Mononuclear cell (primary cell): ENCODE measurements around the gene TAF10. TPM values are rescaled to one million over a fixed set of nuclear protein-coding genes. Genes with fewer than 3 reads are reported as not detected.

ENCODE experiments used
- H3K27me3 ChIP-seq: 2 replicates; pipeline ENCODE4 v1.6.0; 2011; ENCODE audit warnings: low read length, control low read depth; ENCODE audit not compliant: insufficient read depth
- H3K4me1 ChIP-seq: 2 replicates; pipeline ENCODE4 v1.5.1; 2011; ENCODE audit warnings: mild to moderate bottlenecking, low read length, control low read depth; ENCODE audit not compliant: insufficient read depth
- H3K4me3 ChIP-seq: 2 replicates; pipeline ENCODE4 v1.5.1; 2011; ENCODE audit warnings: mild to moderate bottlenecking, low read length, moderate library complexity
- H3K9me3 ChIP-seq: 2 replicates; pipeline ENCODE4 v1.5.1; 2011; ENCODE audit warnings: low read depth, mild to moderate bottlenecking, control low read depth, low read length
- total RNA-seq: library from RNA; depleted of rRNA; stranded (reverse); fragments of >200 nt; gene quantifications from one replicate; pipeline ENCODE4 v1.2.3, GENCODE V29; 2012

The TAF10 gene
- total RNA-seq, 1 donor = 33.2 TPM

DNA sequence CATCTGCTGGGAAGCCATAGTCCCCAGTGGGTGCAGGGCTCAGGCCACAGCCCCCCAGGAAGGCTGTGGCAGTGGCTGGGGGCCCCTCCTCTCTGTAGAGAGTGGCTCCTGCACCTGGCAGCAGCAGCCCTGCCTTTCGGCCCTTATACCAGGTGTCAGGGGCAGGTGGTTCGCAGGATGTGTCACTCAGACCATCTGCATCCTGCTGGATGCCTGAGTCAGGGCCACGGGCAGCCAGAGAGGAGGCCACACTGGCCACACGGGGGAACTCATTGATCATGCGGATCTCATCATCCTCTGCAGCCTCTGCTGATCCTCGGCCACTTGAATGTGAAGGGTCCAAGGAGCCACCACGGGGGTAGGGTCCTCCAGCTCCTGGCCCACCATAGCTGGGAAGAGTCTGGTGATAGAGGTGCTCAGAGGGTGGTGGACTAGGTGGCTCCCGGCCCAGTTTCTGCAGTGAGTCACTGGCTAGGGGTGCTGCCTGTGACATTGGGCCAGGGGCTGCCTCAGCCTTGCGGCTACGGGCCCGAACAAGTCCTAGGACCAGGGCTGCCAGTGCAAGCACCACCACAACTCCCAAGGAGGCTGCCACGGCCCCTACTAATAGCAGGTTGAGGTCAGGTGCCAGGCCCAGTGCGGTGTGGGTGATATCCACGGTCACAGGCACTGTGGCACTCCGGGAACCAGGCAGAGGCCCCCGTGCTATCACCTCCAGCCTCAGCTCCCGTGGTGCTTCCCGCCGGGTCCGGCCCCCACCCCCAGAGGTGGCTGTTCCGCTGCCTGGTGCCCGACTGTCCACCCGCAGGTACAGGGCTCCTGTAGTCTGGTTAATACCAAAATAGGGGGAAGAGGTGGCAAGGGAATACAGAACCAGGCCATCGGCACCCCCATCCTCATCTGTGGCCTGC, 10.5 kb upstream of the TAF10 start:
- Histone ChIP-seq H3K4me3 (no peak overlapping the region), H3K9me3 (no peaks in the 10 kb centered on the region), H3K4me1 (peaks cover 33% of the 10 kb centered on the region), H3K27me3 (no peaks in the 10 kb centered on the region)

DNA sequence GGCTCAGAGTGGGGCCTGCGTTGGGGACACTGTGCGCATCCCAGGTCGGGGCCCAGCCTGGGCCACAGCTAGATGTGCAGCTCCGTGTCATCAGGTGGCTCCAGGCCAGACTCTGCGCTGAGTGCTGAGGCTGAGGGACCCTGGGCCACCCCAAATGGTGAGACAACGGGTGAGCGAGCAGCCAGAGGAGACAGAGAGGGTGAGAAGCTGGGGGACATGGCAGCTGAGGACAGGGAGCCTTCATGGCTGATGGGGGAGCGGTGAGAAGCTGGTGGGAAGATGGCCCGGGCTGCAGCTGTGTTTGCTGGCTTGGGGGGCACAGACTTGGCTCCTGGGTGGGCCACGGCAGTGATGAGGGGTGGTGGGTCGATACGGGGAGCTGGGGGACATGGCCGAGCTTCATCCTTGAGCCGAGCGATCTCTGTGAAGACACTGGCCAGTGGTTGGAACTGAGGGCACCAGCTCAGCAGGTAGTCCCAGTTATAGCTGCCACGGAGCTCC, 9.7 kb upstream of the TAF10 start:
- Histone ChIP-seq H3K4me3 (no peak overlapping the region), H3K4me1 (peaks cover 34% of the 10 kb centered on the region)

DNA sequence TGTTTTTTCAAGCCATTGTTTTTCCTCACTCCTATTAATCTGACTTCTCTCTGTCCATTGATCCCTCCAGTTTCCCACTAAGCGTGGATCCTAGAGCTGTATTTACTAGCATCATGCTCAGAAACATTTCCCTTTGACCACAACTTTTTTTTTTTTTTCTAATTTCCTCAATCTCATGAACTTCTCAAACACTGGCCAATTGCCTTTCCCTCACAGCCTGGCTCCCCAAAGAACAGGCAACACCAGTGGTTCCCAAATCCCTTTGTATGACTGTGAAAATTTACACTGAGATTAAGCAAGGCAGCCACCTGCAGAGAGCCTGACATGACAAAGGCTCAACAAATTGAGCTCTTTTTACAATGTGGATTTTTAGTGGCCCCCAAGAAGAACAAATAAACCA, 8.6 kb upstream of the TAF10 start:
- Histone ChIP-seq H3K4me1 (peaks cover 36% of the 10 kb centered on the region), H3K9me3 (no peaks in the 10 kb centered on the region), H3K4me3 (no peak overlapping the region), H3K27me3 (no peaks in the 10 kb centered on the region)

More for the DNA sequence above, 9.7 kb upstream of the TAF10 start:
- H3K9me3 ChIP-seq = no peaks in the 10 kb centered on the region
- H3K27me3 ChIP-seq = no peaks in the 10 kb centered on the region

GRCh38 chr11:6619004-6619745, 7.2 kb upstream of the TAF10 start, which contains the start of gene TPP1:
TSS of gene TPP1 (minus strand) at chr11:6619422. CDS start at chr11:6619400, 22 bp downstream.
- no peaks in the 10 kb centered on the region for H3K9me3 ChIP-seq

GRCh38 chr11:6618117-6619003, 6.3 kb upstream of the TAF10 start:
- Histone ChIP-seq H3K4me1 (peaks cover 37% of the 10 kb centered on the region), H3K4me3 (peak overlapping the region; percentile 68), H3K9me3 (no peaks in the 10 kb centered on the region), H3K27me3 (no peaks in the 10 kb centered on the region)

More at GRCh38 chr11:6619004-6619745, 7.2 kb upstream of the TAF10 start, which contains the start of gene TPP1:
- H3K4me3 ChIP-seq = peak within 1 kb of the TSS; percentile 68
- peaks cover 36% of the 10 kb centered on the region for H3K4me1 ChIP-seq
- H3K27me3 ChIP-seq = no peaks in the 10 kb centered on the region

DNA sequence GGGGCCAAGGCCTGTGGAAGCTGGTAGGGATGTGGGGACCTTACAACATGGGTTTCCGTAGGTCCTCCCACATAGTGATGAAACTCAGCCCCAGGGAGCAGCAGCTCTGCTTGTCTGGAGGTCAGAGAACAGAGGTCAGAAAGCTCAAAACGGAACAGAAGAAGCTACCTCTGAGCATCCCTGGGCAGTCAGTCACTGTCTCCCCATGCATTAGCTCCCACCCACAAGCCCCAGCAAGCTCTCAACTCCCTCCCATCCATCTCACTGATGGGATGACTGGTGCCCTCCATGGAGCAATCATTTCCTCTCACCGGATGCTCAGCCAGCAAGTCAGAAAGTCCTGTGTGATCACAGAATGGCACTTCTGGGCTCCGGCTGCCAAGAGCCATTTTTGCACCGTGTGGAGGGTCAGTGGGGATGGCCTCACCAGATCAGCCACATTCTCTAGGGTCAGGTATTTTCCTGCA, 5.3 kb upstream of the TAF10 start:
- H3K4me1 ChIP-seq = peaks cover 48% of the 10 kb centered on the region
- H3K9me3 ChIP-seq = no peaks in the 10 kb centered on the region
- peak overlapping the region; percentile 68 for H3K4me3 ChIP-seq
- H3K27me3 ChIP-seq = no peaks in the 10 kb centered on the region

GRCh38 chr11:6616596-6617250, 4.7 kb upstream of the TAF10 start:
- Histone ChIP-seq H3K27me3 (no peaks in the 10 kb centered on the region), H3K4me1 (peaks cover 48% of the 10 kb centered on the region), H3K9me3 (no peaks in the 10 kb centered on the region), H3K4me3 (no peak overlapping the region)

- no peaks in the 10 kb centered on the region for H3K9me3 ChIP-seq
- peaks cover 52% of the 10 kb centered on the region for H3K4me1 ChIP-seq
- no peaks in the 10 kb centered on the region for H3K27me3 ChIP-seq
- no peak overlapping the region for H3K4me3 ChIP-seq
Observed at GRCh38 chr11:6615882-6616585, 4.0 kb upstream of the TAF10 start.

- Histone ChIP-seq H3K4me3 (no peak overlapping the region), H3K27me3 (no peaks in the 10 kb centered on the region), H3K9me3 (no peaks in the 10 kb centered on the region), H3K4me1 (peaks cover 50% of the 10 kb centered on the region)
Observed at GRCh38 chr11:6615046-6615445, 3.0 kb upstream of the TAF10 start.

GRCh38 chr11:6614446-6614845, 2.4 kb upstream of the TAF10 start:
- Histone ChIP-seq H3K9me3 (no peaks in the 10 kb centered on the region), H3K4me1 (peaks cover 44% of the 10 kb centered on the region), H3K4me3 (no peak overlapping the region), H3K27me3 (no peaks in the 10 kb centered on the region)

GRCh38 chr11:6613496-6613895, 1.5 kb upstream of the TAF10 start:
- Histone ChIP-seq H3K4me1 (peaks cover 49% of the 10 kb centered on the region), H3K9me3 (no peaks in the 10 kb centered on the region), H3K27me3 (no peaks in the 10 kb centered on the region), H3K4me3 (no peak overlapping the region)

DNA sequence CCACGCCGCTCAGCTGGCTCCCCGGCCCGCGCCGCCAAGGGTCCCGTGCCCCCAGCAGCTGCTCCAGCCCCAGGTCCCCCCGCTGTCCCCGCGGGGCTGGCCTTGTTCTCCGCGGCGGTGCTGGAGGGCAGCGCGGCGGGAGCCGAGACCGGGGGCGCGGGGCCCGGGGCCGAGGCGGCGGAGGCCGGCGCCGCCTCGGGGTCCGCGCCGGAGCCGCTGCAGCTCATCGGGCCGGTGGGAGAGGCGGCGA, 128 bp downstream of the TAF10 start:
- H3K9me3 ChIP-seq = no peaks in the 10 kb centered on the region
- peaks cover 50% of the 10 kb centered on the region for H3K4me1 ChIP-seq
- peak overlapping the region; percentile 60 for H3K4me3 ChIP-seq
- H3K27me3 ChIP-seq = no peaks in the 10 kb centered on the region

GRCh38 chr11:6611092-6611962, 689 bp downstream of the TAF10 start:
- H3K27me3 ChIP-seq = no peaks in the 10 kb centered on the region
- H3K4me1 ChIP-seq = peaks cover 53% of the 10 kb centered on the region
- H3K4me3 ChIP-seq = peak overlapping the region; percentile 60
- no peaks in the 10 kb centered on the region for H3K9me3 ChIP-seq
